Astrocyte of the hippocampus (primary cell): ENCODE measurements around the gene ELMO1.

Experiments
- DNase-seq: peaks from one replicate; pipeline ENCODE4 v3.0.0; 2011; ENCODE audit warnings: low read depth, low spot score

The ELMO1 gene

GRCh38 chr7:37432281-37432920 lies 16.3 kb downstream of the ELMO1 start:
- DNase-seq: no peak

- DNase-seq: no peak
Observed at GRCh38 chr7:37431413-37431812, 17.3 kb downstream of the ELMO1 start.

- DNase-seq: no peak
Observed at GRCh38 chr7:37430640-37431039, 18.0 kb downstream of the ELMO1 start.

- DNase-seq: no peak
Observed at GRCh38 chr7:37430171-37430570, 18.5 kb downstream of the ELMO1 start.

- DNase-seq: no peak
Observed at GRCh38 chr7:37429435-37429791, 19.3 kb downstream of the ELMO1 start.

- DNase-seq: no peak
Observed at GRCh38 chr7:37428681-37429434, 19.8 kb downstream of the ELMO1 start.

- no peak for DNase-seq
Observed at GRCh38 chr7:37427276-37427940, 21.3 kb downstream of the ELMO1 start.

GRCh38 chr7:37425498-37425897 lies 23.2 kb downstream of the ELMO1 start:
- DNase-seq: no peak

- DNase-seq: no peak
Observed at GRCh38 chr7:37424995-37425394, 23.7 kb downstream of the ELMO1 start.

- no peak for DNase-seq
Observed at GRCh38 chr7:37424521-37424920, 24.1 kb downstream of the ELMO1 start.

- peak; percentile 13 for DNase-seq
Observed at GRCh38 chr7:37421861-37422500, 26.7 kb downstream of the ELMO1 start.

GRCh38 chr7:37420946-37421695 lies 27.5 kb downstream of the ELMO1 start:
- no peak for DNase-seq

GRCh38 chr7:37419496-37419895 lies 29.2 kb downstream of the ELMO1 start:
- no peak for DNase-seq

- DNase-seq: no peak
Observed at GRCh38 chr7:37418381-37418780, 30.3 kb downstream of the ELMO1 start.

GRCh38 chr7:37417107-37417474 lies 31.6 kb downstream of the ELMO1 start:
- DNase-seq: no peak

- DNase-seq: no peak
Observed at GRCh38 chr7:37416378-37417106, 32.1 kb downstream of the ELMO1 start.

- no peak for DNase-seq
Observed at GRCh38 chr7:37415629-37416028, 33.0 kb downstream of the ELMO1 start.

- no peak for DNase-seq
Observed at GRCh38 chr7:37414352-37414983, 34.2 kb downstream of the ELMO1 start.

- DNase-seq: no peak
Observed at GRCh38 chr7:37411444-37412034, 37.1 kb downstream of the ELMO1 start.
